Measurements from ENCODE around the gene VEPH1.

Gene VEPH1

DNA sequence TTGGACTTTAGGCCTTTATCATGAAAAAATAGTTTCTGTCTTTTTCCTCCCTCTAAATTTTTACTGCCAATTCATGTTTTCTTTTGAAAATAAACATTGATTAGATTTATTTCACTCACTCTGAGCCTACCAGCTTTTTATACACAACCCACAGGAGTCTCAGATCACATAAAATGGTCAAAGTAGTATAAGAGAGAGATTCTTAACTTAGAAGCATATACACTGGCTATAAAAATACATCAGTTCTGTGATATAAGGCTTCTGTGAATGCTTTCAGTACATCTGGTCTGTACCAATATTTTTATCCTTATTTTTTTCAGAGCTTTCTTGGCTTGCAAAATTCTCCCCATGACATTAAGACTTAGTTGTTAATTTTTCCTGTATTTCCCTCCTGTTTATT, 183.5 kb downstream of the VEPH1 start:
- H3K4me3 ChIP-seq (ENCODE audit: low read depth, low read length) = no peak overlapping the region
- no peak for DNase-seq (ENCODE audit: low read depth)
- TF ChIP-seq, protein P1, sequence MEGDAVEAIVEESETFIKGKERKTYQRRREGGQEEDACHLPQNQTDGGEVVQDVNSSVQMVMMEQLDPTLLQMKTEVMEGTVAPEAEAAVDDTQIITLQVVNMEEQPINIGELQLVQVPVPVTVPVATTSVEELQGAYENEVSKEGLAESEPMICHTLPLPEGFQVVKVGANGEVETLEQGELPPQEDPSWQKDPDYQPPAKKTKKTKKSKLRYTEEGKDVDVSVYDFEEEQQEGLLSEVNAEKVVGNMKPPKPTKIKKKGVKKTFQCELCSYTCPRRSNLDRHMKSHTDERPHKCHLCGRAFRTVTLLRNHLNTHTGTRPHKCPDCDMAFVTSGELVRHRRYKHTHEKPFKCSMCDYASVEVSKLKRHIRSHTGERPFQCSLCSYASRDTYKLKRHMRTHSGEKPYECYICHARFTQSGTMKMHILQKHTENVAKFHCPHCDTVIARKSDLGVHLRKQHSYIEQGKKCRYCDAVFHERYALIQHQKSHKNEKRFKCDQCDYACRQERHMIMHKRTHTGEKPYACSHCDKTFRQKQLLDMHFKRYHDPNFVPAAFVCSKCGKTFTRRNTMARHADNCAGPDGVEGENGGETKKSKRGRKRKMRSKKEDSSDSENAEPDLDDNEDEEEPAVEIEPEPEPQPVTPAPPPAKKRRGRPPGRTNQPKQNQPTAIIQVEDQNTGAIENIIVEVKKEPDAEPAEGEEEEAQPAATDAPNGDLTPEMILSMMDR (IDR thresholded peaks at IDR 0.05; ENCODE audit: insufficient read depth, low read depth, low read length, missing control alignments) = no peak

DNA sequence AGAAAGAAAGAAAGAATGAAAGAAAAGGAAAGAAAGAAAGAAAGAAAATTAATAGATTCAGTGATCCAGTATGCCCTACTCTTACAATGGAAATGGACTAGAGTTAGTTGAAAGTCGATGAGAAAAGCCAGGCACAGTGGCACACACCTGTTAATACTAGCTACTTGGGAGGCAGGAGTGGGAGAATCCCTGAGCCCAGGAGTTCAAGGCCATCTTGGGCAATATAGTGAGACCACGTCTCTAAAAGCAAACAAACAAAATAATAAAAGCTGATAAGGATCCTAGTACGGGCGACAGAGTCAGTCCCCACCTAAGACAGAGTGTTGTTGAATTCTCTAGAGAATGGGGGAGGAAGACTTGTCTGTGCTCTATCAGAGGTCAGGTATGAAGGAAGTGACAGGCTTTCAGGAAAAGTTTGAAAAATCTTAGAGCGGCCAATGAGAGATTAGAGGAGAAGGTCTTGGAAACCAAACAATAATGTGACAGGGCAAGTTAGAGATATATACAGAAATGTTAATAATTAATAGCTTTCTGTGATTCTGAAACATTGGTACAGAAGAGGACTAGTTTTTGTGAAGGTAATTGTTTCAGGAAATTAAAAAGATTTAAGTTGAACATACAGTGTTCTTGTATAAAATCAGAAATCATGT, 184.5 kb downstream of the VEPH1 start:
- TF ChIP-seq, protein P1 (IDR thresholded peaks at IDR 0.05; ENCODE audit: insufficient read depth, low read depth, low read length, missing control alignments) = no peak
- no peak overlapping the region for H3K4me3 ChIP-seq (ENCODE audit: low read depth, low read length)
- DNase-seq (ENCODE audit: low read depth) = no peak

DNA sequence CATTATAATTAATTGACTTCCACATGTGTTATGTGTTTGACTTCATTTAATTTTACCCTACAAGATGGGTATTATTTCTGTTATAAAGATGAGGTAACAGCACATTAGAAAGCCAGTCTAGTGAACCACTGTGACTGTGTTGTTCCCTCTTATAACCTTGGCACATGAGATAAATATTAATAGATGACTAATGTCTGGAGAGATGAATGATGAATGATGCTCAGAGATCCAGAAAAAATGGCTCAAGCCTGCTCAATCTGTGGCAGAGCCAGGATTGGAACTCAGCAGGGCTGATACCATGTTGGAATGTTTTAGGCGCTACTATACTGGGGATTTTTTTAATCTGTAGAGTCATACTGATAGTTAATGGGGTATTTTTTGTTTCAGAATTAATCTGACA, 185.3 kb downstream of the VEPH1 start:
- no peak for DNase-seq (ENCODE audit: low read depth)
- no peak overlapping the region for H3K4me3 ChIP-seq (ENCODE audit: low read depth, low read length)
- TF ChIP-seq, protein P1 (IDR thresholded peaks at IDR 0.05; ENCODE audit: insufficient read depth, low read depth, low read length, missing control alignments) = no peak

DNA sequence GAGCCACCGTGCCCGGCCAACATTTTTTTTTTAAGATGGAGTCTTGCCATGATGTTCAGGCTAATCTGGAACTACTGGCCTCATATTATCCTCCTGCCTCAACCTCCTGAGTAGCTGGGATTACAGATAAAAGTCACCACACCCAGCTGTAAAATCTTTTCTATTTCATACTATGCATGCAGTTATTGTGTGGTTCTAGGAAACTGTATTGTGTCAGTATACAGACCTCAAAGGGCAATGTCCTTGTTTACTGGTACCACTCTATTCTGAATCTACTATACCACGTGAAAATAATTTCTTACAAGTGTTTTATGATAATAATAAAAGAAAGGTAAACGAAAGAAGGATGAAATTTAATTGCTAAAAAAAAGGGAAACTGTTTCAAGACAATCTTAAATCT, 190.0 kb downstream of the VEPH1 start:
- TF ChIP-seq, protein P1 (IDR thresholded peaks at IDR 0.05; ENCODE audit: insufficient read depth, low read depth, low read length, missing control alignments) = no peak
- DNase-seq (ENCODE audit: low read depth) = no peak
- H3K4me3 ChIP-seq (ENCODE audit: low read depth, low read length) = no peak overlapping the region

DNA sequence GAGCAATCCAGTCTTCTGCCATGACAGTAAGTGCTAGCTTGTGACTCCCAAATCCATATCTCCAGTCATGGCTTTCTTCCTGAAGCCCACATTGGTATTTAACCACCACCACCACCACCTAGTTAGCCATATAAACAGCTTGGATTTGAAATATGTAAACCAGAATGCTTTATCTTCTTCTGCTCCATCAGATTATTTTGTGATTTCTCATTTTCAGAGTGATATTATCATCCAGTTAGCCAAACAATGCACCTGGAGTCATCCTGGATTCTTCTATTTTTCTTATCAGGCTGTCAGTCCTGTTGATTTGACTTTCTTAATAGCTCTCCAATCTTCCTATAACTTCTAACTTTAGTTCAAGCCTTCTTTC, 190.9 kb downstream of the VEPH1 start:
- no peak for DNase-seq (ENCODE audit: low read depth)
- H3K4me3 ChIP-seq (ENCODE audit: low read depth, low read length) = no peak overlapping the region
- TF ChIP-seq, protein P1 (IDR thresholded peaks at IDR 0.05; ENCODE audit: insufficient read depth, low read depth, low read length, missing control alignments) = no peak

DNA sequence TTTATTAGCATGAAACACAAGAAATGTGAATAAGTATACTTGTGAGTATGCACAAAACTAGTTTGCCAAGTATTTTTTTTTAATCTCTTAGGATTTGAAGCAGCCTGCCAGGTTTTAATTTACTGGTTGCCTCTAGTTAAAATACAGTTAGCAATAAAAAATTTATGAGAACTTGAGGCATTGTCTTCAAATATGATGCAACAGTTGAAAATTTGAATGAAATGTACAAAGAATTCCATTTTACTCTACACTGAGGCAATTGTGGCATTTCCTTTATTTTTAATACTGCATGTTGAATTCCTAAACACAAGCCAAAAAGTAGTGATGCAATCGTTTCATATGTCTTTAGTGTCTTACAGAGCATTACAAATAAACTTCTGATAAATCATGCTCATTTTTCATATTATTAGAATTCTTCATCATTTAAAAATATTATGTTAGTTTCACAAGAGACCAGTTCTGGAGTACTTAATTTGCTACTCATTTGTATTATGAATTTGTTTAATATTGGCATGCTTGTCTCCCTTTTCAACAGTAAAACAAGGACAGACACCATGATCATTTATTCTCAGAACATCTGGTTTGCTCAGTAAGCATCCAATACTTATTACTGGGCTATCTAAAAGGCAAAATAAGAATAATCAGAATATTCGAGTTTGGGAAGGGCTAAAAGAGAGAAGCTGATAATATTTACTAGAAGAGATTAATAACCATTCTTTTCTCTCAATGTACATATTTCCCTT, 191.4 kb downstream of the VEPH1 start:
- no peak for DNase-seq (ENCODE audit: low read depth)
- no peak overlapping the region for H3K4me3 ChIP-seq (ENCODE audit: low read depth, low read length)
- TF ChIP-seq, protein P1 (IDR thresholded peaks at IDR 0.05; ENCODE audit: insufficient read depth, low read depth, low read length, missing control alignments) = no peak
